BE2C (cell line): Measurements from ENCODE around the gene TIGD3.

Experiments
- DNase-seq: peaks from one replicate; pipeline ENCODE4 v3.0.0-alpha.2; 2020
- H3K27me3 ChIP-seq: fragments of 250-450 bp; sonication (Bioruptor Pico); 2 replicates; pipeline ENCODE4 v1.5.1; 2020; ENCODE audit warnings: mild to moderate bottlenecking
- H3K36me3 ChIP-seq: fragments of 250-450 bp; sonication (Bioruptor Pico); 2 replicates; pipeline ENCODE4 v1.5.1; 2020; ENCODE audit warnings: mild to moderate bottlenecking
- H3K4me1 ChIP-seq: fragments of 250-450 bp; sonication (Bioruptor Pico); 2 replicates; pipeline ENCODE4 v1.5.1; 2020
- H3K4me3 ChIP-seq: 2 replicates; pipeline ENCODE4 v1.5.1; 2011; ENCODE audit warnings: low read depth, low read length
- H3K9me3 ChIP-seq: fragments of 250-450 bp; sonication (Bioruptor Pico); 2 replicates; pipeline ENCODE4 v1.5.1; 2020
- TF ChIP-seq, protein P1 (sequence below): IDR thresholded peaks from 2 replicates; pipeline ENCODE4 v1.5.1; 2012; ENCODE audit warnings: mild to moderate bottlenecking, low read depth, low read length

TIGD3 gene

DNA sequence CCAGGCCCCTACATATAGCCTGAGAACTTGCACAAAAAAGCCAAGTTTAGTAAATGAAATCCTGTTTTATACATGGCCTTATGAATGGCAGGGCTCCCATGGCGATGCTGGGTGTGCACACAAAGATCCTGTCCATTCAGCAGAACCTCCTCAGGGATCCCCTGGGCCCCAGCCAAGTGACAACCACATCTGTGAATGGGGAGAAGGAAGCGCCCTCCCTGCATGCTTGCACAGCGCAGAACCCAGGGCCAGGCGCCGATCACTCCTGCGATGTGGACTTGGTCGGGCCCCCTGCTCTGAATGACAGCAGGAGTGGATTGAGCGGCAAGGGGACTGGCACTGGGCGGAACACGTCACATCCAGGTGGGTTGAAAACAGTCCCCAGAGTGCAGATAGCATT is 44.3 kb upstream of the TIGD3 start:
- TF ChIP-seq, protein P1, sequence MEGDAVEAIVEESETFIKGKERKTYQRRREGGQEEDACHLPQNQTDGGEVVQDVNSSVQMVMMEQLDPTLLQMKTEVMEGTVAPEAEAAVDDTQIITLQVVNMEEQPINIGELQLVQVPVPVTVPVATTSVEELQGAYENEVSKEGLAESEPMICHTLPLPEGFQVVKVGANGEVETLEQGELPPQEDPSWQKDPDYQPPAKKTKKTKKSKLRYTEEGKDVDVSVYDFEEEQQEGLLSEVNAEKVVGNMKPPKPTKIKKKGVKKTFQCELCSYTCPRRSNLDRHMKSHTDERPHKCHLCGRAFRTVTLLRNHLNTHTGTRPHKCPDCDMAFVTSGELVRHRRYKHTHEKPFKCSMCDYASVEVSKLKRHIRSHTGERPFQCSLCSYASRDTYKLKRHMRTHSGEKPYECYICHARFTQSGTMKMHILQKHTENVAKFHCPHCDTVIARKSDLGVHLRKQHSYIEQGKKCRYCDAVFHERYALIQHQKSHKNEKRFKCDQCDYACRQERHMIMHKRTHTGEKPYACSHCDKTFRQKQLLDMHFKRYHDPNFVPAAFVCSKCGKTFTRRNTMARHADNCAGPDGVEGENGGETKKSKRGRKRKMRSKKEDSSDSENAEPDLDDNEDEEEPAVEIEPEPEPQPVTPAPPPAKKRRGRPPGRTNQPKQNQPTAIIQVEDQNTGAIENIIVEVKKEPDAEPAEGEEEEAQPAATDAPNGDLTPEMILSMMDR = no peak
- Histone ChIP-seq H3K36me3 (no peaks in the 10 kb centered on the region), H3K9me3 (no peaks in the 10 kb centered on the region), H3K4me3 (no peak overlapping the region), H3K4me1 (peaks cover 5% of the 10 kb centered on the region; the same call in 1 of the 2 replicates), H3K27me3 (no peaks in the 10 kb centered on the region)
- no peak for DNase-seq

DNA sequence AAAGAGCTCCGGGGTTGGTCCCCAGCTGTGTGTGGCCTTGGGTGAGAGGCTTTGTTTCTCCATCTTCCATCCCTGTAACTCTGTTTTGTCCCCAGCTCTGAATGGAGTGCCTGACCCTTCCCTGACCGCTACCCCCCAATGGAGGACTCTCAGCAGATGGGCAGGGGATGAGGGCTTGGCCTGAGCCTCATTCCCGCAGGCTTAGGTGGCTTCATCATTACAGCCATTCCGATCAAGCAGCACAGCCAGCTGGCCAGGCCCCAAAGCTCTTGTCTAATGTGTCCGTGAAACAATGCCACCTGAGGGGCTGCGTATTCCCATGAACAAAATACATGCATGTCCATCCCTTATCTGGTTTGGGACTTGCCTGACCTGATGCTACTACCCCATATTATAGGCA is 43.8 kb upstream of the TIGD3 start:
- Histone ChIP-seq H3K4me3 (no peak overlapping the region), H3K36me3 (no peaks in the 10 kb centered on the region), H3K4me1 (peaks cover 5% of the 10 kb centered on the region; the same call in 1 of the 2 replicates), H3K9me3 (no peaks in the 10 kb centered on the region), H3K27me3 (no peaks in the 10 kb centered on the region)
- TF ChIP-seq, protein P1 = no peak
- no peak for DNase-seq

DNA sequence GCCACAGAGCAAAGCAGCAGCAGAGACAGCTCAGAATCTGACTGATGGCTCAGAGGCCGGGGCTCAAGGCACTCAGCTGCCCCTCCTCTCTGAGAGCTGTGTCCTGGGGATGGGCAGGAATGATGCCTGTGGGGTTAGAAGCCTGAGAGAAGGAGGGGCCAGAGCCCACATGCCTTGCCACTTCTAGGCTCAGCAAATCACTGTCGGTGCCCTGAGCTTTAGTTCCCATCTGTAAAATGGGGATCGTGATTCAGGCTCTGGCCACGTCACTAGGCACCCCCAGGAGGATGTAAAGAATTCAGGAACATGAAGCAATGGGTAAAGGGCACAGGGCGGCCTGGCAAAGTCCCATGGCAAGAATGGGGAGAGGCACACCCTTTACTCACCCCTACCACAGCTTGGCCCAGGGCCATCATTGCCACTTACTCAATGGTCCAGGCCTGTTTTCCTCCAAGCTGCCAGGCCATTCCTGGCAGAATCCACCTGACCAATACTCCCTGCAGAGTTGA is 43.3 kb upstream of the TIGD3 start:
- Histone ChIP-seq H3K4me3 (no peak overlapping the region), H3K9me3 (no peaks in the 10 kb centered on the region), H3K36me3 (no peaks in the 10 kb centered on the region), H3K4me1 (peaks cover 5% of the 10 kb centered on the region; the same call in 1 of the 2 replicates), H3K27me3 (no peaks in the 10 kb centered on the region)
- TF ChIP-seq, protein P1 = no peak
- no peak for DNase-seq

DNA sequence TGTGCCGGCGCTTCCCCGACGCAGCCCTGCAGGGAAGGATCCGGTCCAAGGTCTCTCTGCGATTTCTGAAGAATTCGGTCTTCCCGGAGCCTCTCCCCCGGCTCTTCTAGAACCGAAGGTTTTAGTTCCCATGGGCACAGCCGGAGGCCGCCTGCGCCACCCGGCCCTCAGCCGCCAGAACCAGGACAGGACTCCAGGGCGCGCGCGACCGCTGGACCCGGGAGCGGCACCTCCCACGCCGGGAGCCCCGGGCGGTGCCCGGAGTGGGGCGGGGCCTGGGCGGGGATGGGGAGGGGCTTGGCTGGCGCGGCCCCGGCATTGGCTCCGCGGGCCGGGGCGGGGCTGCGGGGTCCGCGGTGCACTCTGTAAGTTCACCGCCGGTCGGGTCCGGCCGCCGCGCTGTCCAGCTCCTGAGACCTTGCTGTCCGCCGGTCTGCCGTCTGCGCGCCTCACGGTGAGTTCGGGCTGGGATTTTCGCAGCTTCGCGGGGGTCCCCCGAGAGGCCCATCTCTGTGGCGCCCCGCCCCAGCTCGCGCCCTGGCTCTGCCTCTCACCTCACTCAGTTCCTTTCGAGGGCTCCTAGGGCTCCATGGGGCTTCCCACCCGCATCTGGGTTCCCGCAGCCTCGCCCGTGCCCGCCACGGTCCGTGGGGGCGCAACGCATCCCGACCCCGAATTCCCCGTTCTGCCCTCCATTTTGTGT is 39.9 kb upstream of the TIGD3 start, which contains the start of gene CDC42EP2:
TSS of gene CDC42EP2 (plus strand) at position 366 of the 703 bp plus-strand sequence. CDS start 6,033 bp downstream, outside the sequence.
- no peaks in the 10 kb centered on the region for H3K4me1 ChIP-seq
- H3K36me3 ChIP-seq = no peaks in the 10 kb centered on the region
- H3K27me3 ChIP-seq = no peaks in the 10 kb centered on the region
- TF ChIP-seq, protein P1 = no peak
- peak within 1 kb of the TSS; percentile 70 for H3K4me3 ChIP-seq
- peak; percentile 82 for DNase-seq
- H3K9me3 ChIP-seq = no peaks in the 10 kb centered on the region

DNA sequence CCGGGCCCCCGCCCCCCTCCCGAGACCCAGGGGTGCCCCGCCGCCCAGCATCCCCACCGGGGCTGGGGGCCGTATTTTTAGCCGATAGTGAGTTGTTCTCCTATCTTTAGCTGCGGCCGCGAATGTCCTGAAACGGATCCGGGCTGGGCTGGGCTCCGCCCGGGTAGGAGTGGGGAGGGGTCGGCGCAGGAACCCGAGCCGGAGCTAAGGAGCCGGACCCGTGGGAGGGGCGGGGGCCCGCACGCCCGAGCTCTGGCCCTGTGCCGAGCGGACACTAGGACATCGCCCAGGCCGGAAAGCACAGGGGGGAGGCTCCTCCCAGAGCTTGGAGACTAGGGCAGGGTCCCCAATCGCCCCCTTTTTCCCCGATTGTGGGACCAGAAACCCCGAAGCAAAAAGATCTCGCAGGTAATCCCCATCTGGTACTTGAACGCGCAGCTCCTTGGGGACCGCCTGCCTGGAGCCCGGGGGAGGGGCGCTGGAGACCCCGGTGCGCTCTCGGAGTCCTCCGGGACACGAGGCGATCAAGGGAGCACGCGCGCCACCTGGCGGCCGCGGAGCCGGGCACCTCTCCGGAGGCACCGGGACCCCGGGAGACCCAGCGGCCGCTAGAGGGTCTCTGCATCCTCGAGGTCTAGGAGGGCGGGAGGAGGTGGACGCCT is 39.2 kb upstream of the TIGD3 start:
- TF ChIP-seq, protein P1 = peak; percentile 76
- H3K9me3 ChIP-seq = no peaks in the 10 kb centered on the region
- DNase-seq = peak; percentile 89

DNA sequence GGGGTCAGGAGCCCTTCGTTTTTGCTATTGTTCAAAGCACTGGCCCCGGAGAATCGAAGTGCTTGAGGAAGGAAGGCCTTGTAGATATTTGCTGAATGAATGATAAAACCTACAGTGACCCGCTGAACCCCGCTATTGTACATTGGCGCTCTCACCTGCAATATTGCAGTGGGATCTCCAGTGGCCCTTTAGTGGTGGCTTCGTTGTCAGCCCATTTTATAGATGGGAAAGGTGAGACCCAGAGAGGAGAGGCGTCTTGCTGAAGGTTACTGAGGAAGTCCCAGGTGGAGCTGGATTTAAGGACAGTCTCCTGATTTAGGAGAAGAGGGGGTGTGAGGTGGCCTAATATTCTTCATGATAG is 38.7 kb upstream of the TIGD3 start:
- H3K9me3 ChIP-seq = no peaks in the 10 kb centered on the region
- TF ChIP-seq, protein P1 = no peak
- no peaks in the 10 kb centered on the region for H3K27me3 ChIP-seq
- DNase-seq = no peak
- H3K36me3 ChIP-seq = no peaks in the 10 kb centered on the region
- H3K4me3 ChIP-seq = peak overlapping the region; percentile 70
- H3K4me1 ChIP-seq = no peaks in the 10 kb centered on the region

More for the DNA sequence above, 39.2 kb upstream of the TIGD3 start:
- Histone ChIP-seq H3K4me1 (no peaks in the 10 kb centered on the region), H3K36me3 (no peaks in the 10 kb centered on the region), H3K27me3 (no peaks in the 10 kb centered on the region), H3K4me3 (peak overlapping the region; percentile 70)
